Stomach (tissue), 9 donors: ENCODE data around the gene MXI1. TPM values are rescaled to one million over a fixed set of nuclear protein-coding genes. Genes with fewer than 3 reads are reported as not detected.

ENCODE experiments used
- DNase-seq, 2 donors: peaks; one replicate each; pipeline versions ENCODE4 v3.0.0 to v3.0.0-alpha.2; 2013 to 2019
- H3K27ac ChIP-seq, 5 donors: fragments of 200-600 bp in 4 of 5; sonication (generic) in 4 of 5; one replicate each; pipeline ENCODE4 v1.5.1; 2013 to 2019; ENCODE audit warnings: mild to moderate bottlenecking in 1 of 5, moderate library complexity in 1 of 5
- H3K27me3 ChIP-seq, 3 donors: fragments of 200-600 bp; sonication (generic); one replicate each; pipeline ENCODE4 v1.5.1; 2017 to 2019; ENCODE audit warnings: mixed run types in 1 of 3
- H3K36me3 ChIP-seq, 4 donors: fragments of 200-600 bp; sonication (generic); 1 replicate in 3 of 4; 2 replicates in 1 of 4; pipeline ENCODE4 v1.5.1; 2016 to 2019
- H3K4me1 ChIP-seq, 4 donors: fragments of 200-600 bp; sonication (generic); one replicate each; pipeline ENCODE4 v1.5.1; 2016 to 2019
- H3K4me3 ChIP-seq, 4 donors: fragments of 200-600 bp; sonication (generic) in 3 of 4; one replicate each; pipeline ENCODE4 v1.5.1; 2016 to 2019; ENCODE audit warnings: mild to moderate bottlenecking in 1 of 4
- H3K9me3 ChIP-seq, 4 donors: fragments of 200-600 bp; sonication (generic); one replicate each; pipeline ENCODE4 v1.5.1; 2016 to 2019
- EP300 ChIP-seq: sonication (generic); formaldehyde crosslinking; IDR thresholded peaks from one replicate; pipeline ENCODE4 v1.6.1; 2017; ENCODE audit warnings: antibody characterized with exemption
- POLR2A ChIP-seq, 4 donors: fragments of 450-650 bp; IDR thresholded peaks; one replicate each; pipeline ENCODE4 v1.6.1; 2016; ENCODE audit warnings: antibody characterized with exemption in 4 of 4, control low read depth in 2 of 4, mild to moderate bottlenecking in 1 of 4, moderate library complexity in 1 of 4
- POLR2AphosphoS5 ChIP-seq, 3 donors: sonication (generic); formaldehyde crosslinking; IDR thresholded peaks; one replicate each; pipeline ENCODE4 v1.6.1; 2016; ENCODE audit warnings: antibody characterized with exemption in 3 of 3
- WGBS, 5 donors: extraction: QIAGEN DNeasy Blood & Tissue Kit in 3 of 5; methylation state at CpG; one replicate each; pipeline versions ENCODE4 v1.1.5 to v1.1.7; 2013 to 2018; 5-methylcytosine and 5-hydroxymethylcytosine counted together
- intact Hi-C: fragments of 100-400 bp; cut with DNase I; formaldehyde crosslinking; loops from one replicate; pipeline ENCODE4 v1.15.1; 2023; ENCODE audit warnings: low total_unique reads
- polyA plus RNA-seq, 3 donors: library from polyadenylated mRNA; stranded (reverse); fragments of 200-250 nt; gene quantifications; one replicate each; pipeline ENCODE4 v1.2.3, GENCODE V29; 2013
- total RNA-seq, 5 donors: library from RNA; depleted of rRNA; stranded (reverse); fragments of >200 nt; gene quantifications; one replicate each; pipeline versions ENCODE4 v1.1.0 to v1.2.3, GENCODE V29; 2014 to 2016
- TF ChIP-seq, protein P1 (sequence below), 7 experiments: fragments of 450-650 bp in 4 of 7; fragments of 200-600 bp in 3 of 7; sonication (generic) in 3 of 7; IDR thresholded peaks; one replicate each; pipeline ENCODE4 v1.5.1; 2016 to 2019; ENCODE audit warnings: antibody characterized with exemption in 7 of 7, control low read depth in 2 of 7, mild to moderate bottlenecking in 1 of 7
- donor health status: healthy with polysubstance abuse.
- donor health status: Bipolar disorder and iron deficiency.
- donor health status: healthy.

The MXI1 gene
- total and polyA plus RNA-seq, 8 donors: 3.5 to 163 (median 34.3) TPM

DNA sequence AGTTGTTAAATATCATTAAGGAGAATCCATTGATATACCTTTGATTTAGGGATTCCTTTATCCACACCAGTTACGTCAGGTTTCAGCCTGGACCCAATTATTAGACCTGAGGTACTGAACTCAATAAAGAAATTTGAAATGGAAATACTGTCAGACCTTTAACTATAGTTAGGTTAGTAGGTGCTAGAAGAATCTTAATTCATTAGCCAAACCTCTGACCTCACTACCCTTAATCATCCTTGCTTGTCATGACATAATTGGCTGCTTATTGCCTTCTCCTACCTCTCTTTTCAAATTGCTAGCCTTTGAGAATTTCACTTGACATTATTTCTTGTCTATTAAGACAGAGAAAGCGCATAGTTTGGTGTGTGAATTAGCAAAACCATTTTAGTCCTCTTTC, 70.2 kb downstream of the MXI1 start:
- H3K36me3 ChIP-seq: peaks cover 0 to 23% (median 15%) of the 10 kb centered on the region in 4 donors
- H3K4me3 ChIP-seq: no peak overlapping the region
- intact Hi-C loops: loop anchor here (10.0 kb wide), 1 partner anchor 393 kb away; no protein-coding TSS in a partner anchor
- 94 to 100% (median 98%) methylated on average over 2 of the region's 2 CpGs for WGBS, 5 donors
- no peak overlapping the region for H3K27ac ChIP-seq
- no peaks in the 10 kb centered on the region for H3K27me3 ChIP-seq
- TF ChIP-seq, protein P1, sequence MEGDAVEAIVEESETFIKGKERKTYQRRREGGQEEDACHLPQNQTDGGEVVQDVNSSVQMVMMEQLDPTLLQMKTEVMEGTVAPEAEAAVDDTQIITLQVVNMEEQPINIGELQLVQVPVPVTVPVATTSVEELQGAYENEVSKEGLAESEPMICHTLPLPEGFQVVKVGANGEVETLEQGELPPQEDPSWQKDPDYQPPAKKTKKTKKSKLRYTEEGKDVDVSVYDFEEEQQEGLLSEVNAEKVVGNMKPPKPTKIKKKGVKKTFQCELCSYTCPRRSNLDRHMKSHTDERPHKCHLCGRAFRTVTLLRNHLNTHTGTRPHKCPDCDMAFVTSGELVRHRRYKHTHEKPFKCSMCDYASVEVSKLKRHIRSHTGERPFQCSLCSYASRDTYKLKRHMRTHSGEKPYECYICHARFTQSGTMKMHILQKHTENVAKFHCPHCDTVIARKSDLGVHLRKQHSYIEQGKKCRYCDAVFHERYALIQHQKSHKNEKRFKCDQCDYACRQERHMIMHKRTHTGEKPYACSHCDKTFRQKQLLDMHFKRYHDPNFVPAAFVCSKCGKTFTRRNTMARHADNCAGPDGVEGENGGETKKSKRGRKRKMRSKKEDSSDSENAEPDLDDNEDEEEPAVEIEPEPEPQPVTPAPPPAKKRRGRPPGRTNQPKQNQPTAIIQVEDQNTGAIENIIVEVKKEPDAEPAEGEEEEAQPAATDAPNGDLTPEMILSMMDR (IDR thresholded peaks at IDR 0.05): no peak
- no peak for TF ChIP-seq POLR2A (IDR thresholded peaks at IDR 0.05)
- no peak for TF ChIP-seq POLR2AphosphoS5 (IDR thresholded peaks at IDR 0.05)
- TF ChIP-seq EP300: no peak
- no peaks in the 10 kb centered on the region for H3K9me3 ChIP-seq
- DNase-seq: no peak
- peaks cover 0 to 42% (median 20%) of the 10 kb centered on the region in 4 donors for H3K4me1 ChIP-seq

DNA sequence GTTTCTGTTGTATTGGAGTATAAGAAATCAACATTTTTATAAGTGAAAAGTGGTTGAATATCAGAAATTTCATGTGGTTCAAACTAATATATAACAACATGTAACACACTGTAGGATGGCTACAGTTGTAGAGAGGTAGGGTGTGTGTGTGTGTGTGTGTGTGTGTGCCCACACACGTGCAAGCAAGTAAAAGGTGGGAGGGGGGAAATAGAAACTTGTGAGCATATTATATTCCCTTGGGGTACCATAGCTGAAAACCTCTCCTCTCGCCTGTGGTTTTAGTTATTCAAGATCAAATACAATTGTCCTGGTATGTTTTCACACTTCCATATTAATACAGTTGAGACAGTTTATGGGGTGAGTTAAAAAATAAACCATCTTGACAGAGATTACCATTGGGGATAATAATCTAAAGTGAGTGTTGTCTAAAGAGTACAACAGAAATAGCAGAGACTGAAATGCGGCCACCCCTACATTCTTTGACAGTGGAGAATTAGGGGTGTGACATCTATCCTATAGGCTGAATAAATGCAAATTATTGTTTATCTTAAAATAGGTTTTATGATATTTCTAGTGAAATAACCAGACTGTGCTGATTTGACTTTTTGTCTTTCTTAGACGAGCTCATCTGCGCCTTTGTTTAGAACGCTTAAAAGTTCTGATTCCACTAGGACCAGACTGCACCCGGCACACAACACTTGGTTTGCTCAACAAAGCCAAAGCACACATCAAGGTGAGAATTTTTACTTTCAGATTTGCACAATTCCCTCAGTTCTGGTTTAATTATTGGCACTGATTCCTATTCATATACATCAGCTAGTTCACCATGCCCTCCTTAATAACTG, 71.4 kb downstream of the MXI1 start:
- H3K9me3 ChIP-seq: no peaks in the 10 kb centered on the region
- intact Hi-C loops: loop anchor here (10.0 kb wide), 1 partner anchor 394 kb away; no protein-coding TSS in a partner anchor
- no peak overlapping the region for H3K4me3 ChIP-seq
- peaks cover 0 to 34% (median 13%) of the 10 kb centered on the region in 4 donors for H3K4me1 ChIP-seq
- TF ChIP-seq, protein P1 (IDR thresholded peaks at IDR 0.05): no peak
- TF ChIP-seq POLR2A (IDR thresholded peaks at IDR 0.05) (no peak), POLR2AphosphoS5 (IDR thresholded peaks at IDR 0.05) (no peak), EP300 (no peak)
- peak overlapping the region in 2 of 5 donors; percentile 16 to 21 for H3K27ac ChIP-seq
- WGBS, 5 donors: 45 to 73% (median 50%) methylated on average over 7 of the region's 7 CpGs
- H3K36me3 ChIP-seq: peaks cover 0 to 26% (median 15%) of the 10 kb centered on the region in 4 donors
- no peak for DNase-seq
- H3K27me3 ChIP-seq: no peaks in the 10 kb centered on the region

DNA sequence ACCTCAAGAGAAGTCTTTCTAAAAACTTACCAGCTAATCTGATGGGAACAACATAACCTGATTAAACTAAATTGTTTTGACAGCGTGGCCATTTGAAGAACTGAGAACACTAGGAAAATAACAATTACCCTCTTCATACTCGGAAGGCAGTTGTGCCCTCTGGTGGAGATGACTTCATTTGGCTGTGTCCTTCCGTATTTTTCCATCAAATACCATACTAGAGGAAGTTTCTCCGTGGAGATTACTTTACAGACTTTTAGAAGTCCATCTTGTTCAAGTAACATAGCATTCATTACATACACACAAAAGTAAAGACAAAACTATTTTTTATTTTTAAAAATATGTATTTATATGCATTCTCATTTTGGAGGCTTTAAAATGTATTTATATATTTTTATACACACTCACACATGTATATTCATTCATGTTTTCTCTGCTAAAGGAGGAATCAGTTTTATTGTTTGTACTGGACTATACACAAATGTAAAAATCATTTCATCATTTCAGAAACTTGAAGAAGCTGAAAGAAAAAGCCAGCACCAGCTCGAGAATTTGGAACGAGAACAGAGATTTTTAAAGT, 72.1 kb downstream of the MXI1 start:
- Histone ChIP-seq H3K27ac (peak overlapping the region in 2 of 5 donors; percentile 16 to 21), H3K4me3 (no peak overlapping the region), H3K27me3 (no peaks in the 10 kb centered on the region), H3K9me3 (no peaks in the 10 kb centered on the region), H3K36me3 (peaks cover 0 to 33% (median 16%) of the 10 kb centered on the region in 4 donors), H3K4me1 (peaks cover 0 to 27% (median 7%) of the 10 kb centered on the region in 4 donors)
- WGBS, 5 donors: 30 to 33% (median 32%) methylated on average over 6 of the region's 6 CpGs
- intact Hi-C loops: loop anchor here (10.0 kb wide), 1 partner anchor 395 kb away; no protein-coding TSS in a partner anchor
- DNase-seq: peak; percentile 60 to 89
- TF ChIP-seq POLR2A (IDR thresholded peaks at IDR 0.05) (no peak), EP300 (no peak), POLR2AphosphoS5 (IDR thresholded peaks at IDR 0.05) (peak in 2 of 3 donors; percentile 48 to 75)
- TF ChIP-seq, protein P1 (IDR thresholded peaks at IDR 0.05): peak in 5 of 7 experiments; percentile 50 to 83 (median 75)

DNA sequence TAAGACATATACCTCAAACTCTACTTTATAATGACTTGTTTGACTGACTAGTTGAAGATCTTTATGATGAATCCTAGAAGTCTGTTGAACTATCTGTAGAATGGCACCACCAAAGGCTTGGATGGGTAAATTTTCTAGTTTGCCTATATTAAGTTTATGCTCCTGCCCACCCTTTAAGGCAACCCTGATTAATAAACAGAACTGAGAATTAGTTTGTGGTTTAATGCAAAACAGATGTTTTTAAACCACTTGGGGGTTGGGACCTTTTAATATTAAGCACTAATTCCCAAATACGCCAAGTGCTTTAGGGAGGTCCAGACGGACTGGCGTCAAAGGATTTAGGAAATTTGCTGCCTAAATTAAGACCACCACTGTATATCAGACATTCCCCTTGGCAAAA, 76.9 kb downstream of the MXI1 start:
- H3K4me1 ChIP-seq: peaks cover 0 to 6% (median 3%) of the 10 kb centered on the region in 4 donors
- WGBS, 5 donors: 88 to 98% (median 96%) methylated on average over 3 of the region's 3 CpGs
- H3K27ac ChIP-seq: no peak overlapping the region
- H3K4me3 ChIP-seq: no peak overlapping the region
- no peak for TF ChIP-seq POLR2AphosphoS5 (IDR thresholded peaks at IDR 0.05)
- no peak for TF ChIP-seq EP300
- TF ChIP-seq POLR2A (IDR thresholded peaks at IDR 0.05): no peak
- TF ChIP-seq, protein P1 (IDR thresholded peaks at IDR 0.05): no peak
- peaks cover 8 to 81% (median 62%) of the 10 kb centered on the region in 4 donors for H3K36me3 ChIP-seq
- H3K27me3 ChIP-seq: no peaks in the 10 kb centered on the region
- DNase-seq: no peak
- intact Hi-C loops: loop anchor here (5.0 kb wide), 1 partner anchor 147 kb away; no protein-coding TSS in a partner anchor
- H3K9me3 ChIP-seq: no peaks in the 10 kb centered on the region
